B cell (primary cell): Measurements from ENCODE around the gene CATSPER1. TPM values are rescaled to one million over a fixed set of nuclear protein-coding genes. Genes with fewer than 3 reads are reported as not detected.

Experiments used
- ATAC-seq: fragments of 200-7000 bp; cut with Tn5 transposase; one replicate; pipeline ENCODE4 v1.10.0; 2021; ENCODE audit warnings: low read depth, mild to moderate bottlenecking, moderate number of reproducible peaks, moderate library complexity
- CTCF ChIA-PET: fragments of 350-600 bp; sonication (Branson Sonifier 250); formaldehyde crosslinking; loops from one replicate; lab custom pipeline; 2021; ENCODE audit warnings: antibody characterized with exemption, inconsistent platforms; lab: Charles Lee
- POLR2A ChIA-PET: fragments of 350-600 bp; sonication (Branson Sonifier 250); formaldehyde crosslinking; loops from one replicate; lab custom pipeline; 2021; ENCODE audit warnings: antibody characterized with exemption; lab: Charles Lee
- DNase-seq: peaks from one replicate; pipeline ENCODE4 v3.0.0; 2013
- H2AFZ ChIP-seq: 2 replicates; pipeline ENCODE4 v1.6.1; 2012; ENCODE audit warnings: mild to moderate bottlenecking, low read depth, low read length; ENCODE audit not compliant: insufficient read depth, poor library complexity, severe bottlenecking
- H3K27ac ChIP-seq, 2 donors: 1 replicate in 1 of 2; 2 replicates in 1 of 2; pipeline ENCODE4 v1.5.1; 2012 to 2013; ENCODE audit warnings: low read length in 2 of 2, mild to moderate bottlenecking in 2 of 2, moderate library complexity in 1 of 2
- H3K27me3 ChIP-seq, 4 experiments: fragments of 200-600 bp in 1 of 4; sonication (generic) in 1 of 4; replicated peaks in 1 of 4; 1 replicate in 2 of 4; 2 replicates in 2 of 4; pipeline versions ENCODE4 v1.6.1 to v1.7.0; 2013 to 2016; ENCODE audit warnings: low read length in 3 of 4, mild to moderate bottlenecking in 2 of 4, mixed read lengths in 1 of 4, moderate library complexity in 1 of 4; ENCODE audit not compliant: insufficient read depth in 4 of 4, control insufficient read depth in 3 of 4; ENCODE audit errors: control extremely low read depth in 1 of 4
- H3K36me3 ChIP-seq, 2 experiments: replicated peaks in 1 of 2; 1 replicate in 1 of 2; 2 replicates in 1 of 2; pipeline versions ENCODE4 v1.6.1 to v1.7.1; 2013; ENCODE audit warnings: low read length in 1 of 2; ENCODE audit not compliant: insufficient read depth in 2 of 2, control insufficient read depth in 1 of 2; ENCODE audit errors: control extremely low read depth in 1 of 2, extremely low read depth in 1 of 2
- H3K4me1 ChIP-seq, 2 donors: fragments of 200-600 bp in 1 of 2; sonication (generic) in 1 of 2; 1 replicate in 1 of 2; 2 replicates in 1 of 2; pipeline versions ENCODE4 v1.5.1 to v1.6.1; 2013 to 2017; ENCODE audit warnings: low read length in 2 of 2; ENCODE audit not compliant: control insufficient read depth in 2 of 2, insufficient read depth in 2 of 2
- H3K4me2 ChIP-seq: replicated peaks from 2 replicates; pipeline ENCODE3; 2012; ENCODE audit warnings: mild to moderate bottlenecking, low read depth, low read length; ENCODE audit not compliant: poor library complexity, severe bottlenecking
- H3K4me3 ChIP-seq, 5 experiments: fragments of 200-600 bp in 1 of 5; sonication (generic) in 1 of 5; 1 replicate in 3 of 5; 2 replicates in 2 of 5; pipeline versions ENCODE4 v1.5.1 to v1.7.0; 2011 to 2016; ENCODE audit warnings: low read length in 4 of 5, mild to moderate bottlenecking in 4 of 5, low read depth in 2 of 5, control low read depth in 1 of 5, moderate library complexity in 1 of 5; ENCODE audit not compliant: insufficient read depth in 1 of 5; ENCODE audit errors: control extremely low read depth in 1 of 5, extremely low read depth in 1 of 5
- H3K79me2 ChIP-seq: fragments of 200-600 bp; sonication (generic); one replicate; pipeline ENCODE4 v1.6.0; 2016; ENCODE audit warnings: low read length; ENCODE audit not compliant: control insufficient read depth, insufficient read depth
- H3K9ac ChIP-seq: fragments of 200-600 bp; sonication (generic); 2 replicates; pipeline ENCODE4 v1.6.1; 2017; ENCODE audit warnings: mild to moderate bottlenecking, low read length, moderate library complexity
- H3K9me3 ChIP-seq, 3 donors: one replicate each; pipeline versions ENCODE4 v1.6.1 to v1.7.1; 2013; ENCODE audit warnings: low read length in 2 of 3; ENCODE audit not compliant: control insufficient read depth in 2 of 3, insufficient read depth in 1 of 3; ENCODE audit errors: control extremely low read depth in 1 of 3
- H4K20me1 ChIP-seq: 2 replicates; pipeline ENCODE4 v1.6.0; 2012; ENCODE audit warnings: mild to moderate bottlenecking, low read length; ENCODE audit not compliant: insufficient read depth, control insufficient read depth, poor library complexity, severe bottlenecking
- H3K27ac Mint-ChIP-seq: one replicate; pipeline ENCODE4 v1.8.0; 2021; ENCODE audit warnings: mixed read lengths
- H3K27me3 Mint-ChIP-seq: one replicate; pipeline ENCODE4 v1.8.0; 2021; ENCODE audit warnings: mixed read lengths
- H3K4me1 Mint-ChIP-seq: one replicate; pipeline ENCODE4 v1.8.0; 2021; ENCODE audit warnings: mixed read lengths
- H3K4me3 Mint-ChIP-seq: one replicate; pipeline ENCODE4 v1.8.0; 2021; ENCODE audit warnings: mixed read lengths
- H3K9me3 Mint-ChIP-seq: one replicate; pipeline ENCODE4 v1.8.0; 2022; ENCODE audit warnings: mixed read lengths; ENCODE audit not compliant: insufficient read depth
- EZH2 ChIP-seq: IDR thresholded peaks from 2 replicates; pipeline ENCODE4 v1.6.1; 2012; ENCODE audit warnings: borderline replicate concordance, low read depth, mild to moderate bottlenecking, moderate library complexity, low read length; ENCODE audit not compliant: insufficient read depth, poor library complexity, severe bottlenecking
- WGBS: methylation state at CpG from one replicate; pipeline ENCODE4 v1.1.5; 2013; ENCODE audit warnings: missing lambda C conversion rate; ENCODE audit not compliant: insufficient coverage; 5-methylcytosine and 5-hydroxymethylcytosine counted together
- intact Hi-C: fragments of 100-400 bp; cut with micrococcal nuclease; formaldehyde crosslinking; loops from one replicate; pipeline ENCODE4 v1.10.0; 2022
- polyA plus RNA-seq: library from polyadenylated mRNA; depleted of rRNA; stranded (reverse); fragments of >200 nt; gene quantifications from 2 replicates; pipeline ENCODE4 v1.2.3, GENCODE V29; 2012
- total RNA-seq, 2 donors: library from RNA; stranded (reverse); fragments of 120-200 nt in 1 of 2; gene quantifications; 1 replicate in 1 of 2; 2 replicates in 1 of 2; pipeline versions ENCODE4 v1.2.3 to v1.2.4, GENCODE V29; 2013 to 2022
- TF ChIP-seq, protein P1 (sequence below): fragments of 200-600 bp; IDR thresholded peaks from one replicate; pipeline ENCODE4 v1.8.0; 2022; ENCODE audit warnings: antibody characterized with exemption, mild to moderate bottlenecking

CATSPER1 gene
- total and polyA plus RNA-seq, 2 donors (not counting 1 experiment from before 2014, with no cell fraction given), result not detected

- 95% methylated on average over 11 of the region's 11 CpGs for WGBS
- ATAC-seq (no peak), DNase-seq (no peak)
- H3K4me3 Mint-ChIP-seq, result no peak overlapping the region
- POLR2A ChIA-PET, result no interaction called here
- Histone ChIP-seq H3K9ac (no peak overlapping the region), H2AFZ (no peak overlapping the region), H3K27ac (no peak overlapping the region), H3K9me3 (no peaks in the 10 kb centered on the region), H3K4me3 (no peak overlapping the region), H3K79me2 (peaks cover 34% of the 10 kb centered on the region), H4K20me1 (peaks cover 2% of the 10 kb centered on the region), H3K4me2 (no peak overlapping the region), H3K4me1 (peaks cover 18 to 27% of the 10 kb centered on the region in 2 donors), H3K36me3 (no peaks in the 10 kb centered on the region), H3K27me3 (peaks cover 0 to 35% (median 5%) of the 10 kb centered on the region in 4 experiments)
- intact Hi-C loops, result no loop called here
- H3K9me3 Mint-ChIP-seq, result no peaks in the 10 kb centered on the region
- peaks cover 12% of the 10 kb centered on the region for H3K27me3 Mint-ChIP-seq
- no peak for TF ChIP-seq EZH2
- TF ChIP-seq, protein P1, sequence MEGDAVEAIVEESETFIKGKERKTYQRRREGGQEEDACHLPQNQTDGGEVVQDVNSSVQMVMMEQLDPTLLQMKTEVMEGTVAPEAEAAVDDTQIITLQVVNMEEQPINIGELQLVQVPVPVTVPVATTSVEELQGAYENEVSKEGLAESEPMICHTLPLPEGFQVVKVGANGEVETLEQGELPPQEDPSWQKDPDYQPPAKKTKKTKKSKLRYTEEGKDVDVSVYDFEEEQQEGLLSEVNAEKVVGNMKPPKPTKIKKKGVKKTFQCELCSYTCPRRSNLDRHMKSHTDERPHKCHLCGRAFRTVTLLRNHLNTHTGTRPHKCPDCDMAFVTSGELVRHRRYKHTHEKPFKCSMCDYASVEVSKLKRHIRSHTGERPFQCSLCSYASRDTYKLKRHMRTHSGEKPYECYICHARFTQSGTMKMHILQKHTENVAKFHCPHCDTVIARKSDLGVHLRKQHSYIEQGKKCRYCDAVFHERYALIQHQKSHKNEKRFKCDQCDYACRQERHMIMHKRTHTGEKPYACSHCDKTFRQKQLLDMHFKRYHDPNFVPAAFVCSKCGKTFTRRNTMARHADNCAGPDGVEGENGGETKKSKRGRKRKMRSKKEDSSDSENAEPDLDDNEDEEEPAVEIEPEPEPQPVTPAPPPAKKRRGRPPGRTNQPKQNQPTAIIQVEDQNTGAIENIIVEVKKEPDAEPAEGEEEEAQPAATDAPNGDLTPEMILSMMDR, result no peak
- H3K27ac Mint-ChIP-seq, result no peak overlapping the region
- H3K4me1 Mint-ChIP-seq, result peaks cover 29% of the 10 kb centered on the region
- CTCF ChIA-PET, result interaction anchor here (0.6 to 5.2 kb wide), 3 partner anchors 19 to 138 kb away, joined by 3 to 34 read pairs (median 6); no protein-coding TSS in a partner anchor
Observed at GRCh38 chr11:66047541-66048365, 21.5 kb upstream of the CATSPER1 start.

GRCh38 chr11:66046901-66047300 is 20.6 kb upstream of the CATSPER1 start:
- Histone ChIP-seq H2AFZ (no peak overlapping the region), H3K27ac (no peak overlapping the region), H3K4me1 (peaks cover 17 to 25% of the 10 kb centered on the region in 2 donors), H3K36me3 (no peaks in the 10 kb centered on the region), H3K79me2 (peaks cover 28% of the 10 kb centered on the region), H3K4me3 (no peak overlapping the region), H3K4me2 (no peak overlapping the region), H3K9ac (no peak overlapping the region), H3K27me3 (peaks cover 0 to 35% (median 5%) of the 10 kb centered on the region in 4 experiments), H3K9me3 (no peaks in the 10 kb centered on the region), H4K20me1 (no peaks in the 10 kb centered on the region)
- H3K27ac Mint-ChIP-seq, result no peak overlapping the region
- H3K9me3 Mint-ChIP-seq, result no peaks in the 10 kb centered on the region
- CTCF ChIA-PET, result interaction anchor here (1.3 to 5.2 kb wide), 3 partner anchors 20 to 87 kb away, joined by 6 to 34 read pairs (median 8); no protein-coding TSS in a partner anchor
- no peak for DNase-seq
- WGBS, result 87% methylated on average over 2 of the region's 3 CpGs
- peaks cover 23% of the 10 kb centered on the region for H3K4me1 Mint-ChIP-seq
- TF ChIP-seq EZH2, result no peak
- TF ChIP-seq, protein P1, result no peak
- POLR2A ChIA-PET, result interaction anchor here (0.6 kb wide), 1 partner anchor 216 kb away, joined by 3 read pairs; no protein-coding TSS in a partner anchor
- H3K4me3 Mint-ChIP-seq, result no peak overlapping the region
- peaks cover 12% of the 10 kb centered on the region for H3K27me3 Mint-ChIP-seq
- no peak for ATAC-seq
- intact Hi-C loops, result no loop called here
